COLO668 (cell line): ENCODE data around the gene GGT7.
"Not testable (repeated sequence)": the region's sequence is repeated elsewhere in the genome, so short reads cannot be mapped to it uniquely, and the experiment has no call there.

Experiments used
- DNase-seq: peaks from one replicate; lab custom pipeline; 2025; ENCODE audit not compliant: unreplicated experiment; lab: John Stamatoyannopoulos, UW

The GGT7 gene, protein sequence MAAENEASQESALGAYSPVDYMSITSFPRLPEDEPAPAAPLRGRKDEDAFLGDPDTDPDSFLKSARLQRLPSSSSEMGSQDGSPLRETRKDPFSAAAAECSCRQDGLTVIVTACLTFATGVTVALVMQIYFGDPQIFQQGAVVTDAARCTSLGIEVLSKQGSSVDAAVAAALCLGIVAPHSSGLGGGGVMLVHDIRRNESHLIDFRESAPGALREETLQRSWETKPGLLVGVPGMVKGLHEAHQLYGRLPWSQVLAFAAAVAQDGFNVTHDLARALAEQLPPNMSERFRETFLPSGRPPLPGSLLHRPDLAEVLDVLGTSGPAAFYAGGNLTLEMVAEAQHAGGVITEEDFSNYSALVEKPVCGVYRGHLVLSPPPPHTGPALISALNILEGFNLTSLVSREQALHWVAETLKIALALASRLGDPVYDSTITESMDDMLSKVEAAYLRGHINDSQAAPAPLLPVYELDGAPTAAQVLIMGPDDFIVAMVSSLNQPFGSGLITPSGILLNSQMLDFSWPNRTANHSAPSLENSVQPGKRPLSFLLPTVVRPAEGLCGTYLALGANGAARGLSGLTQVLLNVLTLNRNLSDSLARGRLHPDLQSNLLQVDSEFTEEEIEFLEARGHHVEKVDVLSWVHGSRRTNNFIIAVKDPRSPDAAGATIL

DNA sequence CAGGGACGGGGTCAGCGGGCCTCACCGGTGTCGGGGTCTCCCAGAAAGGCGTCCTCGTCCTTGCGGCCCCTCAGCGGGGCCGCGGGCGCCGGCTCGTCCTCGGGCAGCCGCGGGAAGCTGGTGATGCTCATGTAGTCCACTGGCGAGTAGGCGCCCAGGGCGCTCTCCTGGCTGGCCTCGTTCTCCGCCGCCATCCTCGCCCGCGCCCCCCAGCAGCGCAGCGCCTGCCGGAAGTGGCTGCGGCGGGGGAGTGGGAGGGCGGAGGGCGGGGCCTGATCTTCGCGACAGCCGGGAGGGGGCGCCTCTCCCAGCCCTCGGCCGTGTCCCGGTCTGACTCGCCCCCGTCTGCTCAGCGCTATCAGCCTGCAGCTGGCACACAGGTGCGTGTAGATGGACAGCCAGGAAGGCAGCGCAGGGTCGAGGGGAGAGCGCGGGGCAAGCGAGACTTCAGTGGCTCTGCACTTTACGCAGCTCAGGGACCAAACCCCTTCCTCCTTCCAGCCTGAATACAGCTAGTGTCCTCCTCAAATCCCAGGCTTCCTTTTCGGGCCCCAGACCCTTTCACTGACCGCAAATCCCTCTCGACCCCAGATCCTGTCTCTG, at the start of gene GGT7:
Gene GGT7, minus strand, starts transcription at position 235 of the 603 bp plus-strand sequence. Its CDS starts 41 bp downstream, at position 194.
- peak; percentile 94 for DNase-seq

DNA sequence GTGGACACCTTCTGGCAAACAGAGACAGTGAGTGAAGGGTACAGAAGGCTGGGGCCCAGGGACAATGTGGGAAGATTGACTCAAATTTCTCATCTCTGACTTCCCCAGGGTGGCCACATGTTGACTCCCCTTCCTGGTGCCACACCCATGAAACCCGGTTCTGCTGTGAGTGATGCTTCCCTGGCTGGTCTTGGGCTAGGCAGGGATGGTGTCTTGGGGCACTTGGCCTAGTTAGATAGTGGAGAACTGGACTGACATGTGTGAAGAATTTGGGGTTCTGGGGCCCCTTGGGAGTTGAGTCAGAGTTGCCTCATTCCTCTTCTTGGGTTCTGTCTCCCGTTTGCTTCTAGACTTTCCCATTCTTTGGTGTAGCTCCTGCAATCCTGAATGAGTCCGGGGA, 48.8 kb upstream of the GGT7 start:
- no peak for DNase-seq

DNA sequence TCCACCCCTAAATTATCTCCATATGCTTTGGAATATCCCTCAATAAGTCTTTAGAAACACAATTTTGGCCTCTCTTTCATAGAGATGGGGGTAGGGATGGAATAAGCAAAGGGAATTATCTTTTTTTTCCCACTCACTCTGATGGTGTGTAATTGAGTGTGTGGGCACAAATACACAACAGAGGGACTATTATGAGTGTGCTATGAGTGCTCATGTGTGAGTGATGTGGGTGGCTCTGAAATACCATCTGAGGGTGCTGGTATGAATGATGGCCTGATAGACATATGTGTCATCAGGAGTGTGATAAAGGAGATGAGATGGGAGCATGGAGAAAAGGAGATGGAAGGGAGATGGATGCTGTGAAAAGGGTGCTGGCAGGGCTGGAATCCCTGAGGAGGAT, 47.4 kb upstream of the GGT7 start:
- no peak for DNase-seq

DNA sequence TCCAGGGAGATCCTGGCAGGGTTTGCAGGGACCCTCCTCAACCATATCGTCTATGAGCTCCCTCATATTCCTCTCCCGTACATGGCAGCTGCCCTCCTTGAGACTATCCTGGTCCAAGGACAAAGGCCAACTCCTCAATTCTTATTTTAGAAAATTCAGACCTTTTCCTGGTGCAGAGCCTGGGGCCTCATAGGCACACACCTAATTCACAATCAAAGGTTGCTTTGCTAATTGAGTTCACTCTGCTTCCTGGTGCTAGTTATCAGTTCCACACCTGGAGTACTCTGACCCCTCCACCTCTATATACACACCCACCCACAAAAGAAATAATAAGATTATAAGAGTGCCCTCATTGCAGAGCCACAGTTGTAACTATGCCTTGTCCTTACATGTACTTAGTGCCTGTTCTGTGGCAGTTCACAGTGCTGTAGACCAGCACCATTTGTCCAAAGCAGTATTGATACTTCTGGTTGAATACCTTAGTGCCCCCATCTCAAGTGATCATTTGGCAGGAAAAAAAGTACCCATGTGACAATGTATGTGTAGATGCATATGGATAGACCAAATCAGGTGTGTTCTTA, 44.2 kb upstream of the GGT7 start:
- no peak for DNase-seq

DNA sequence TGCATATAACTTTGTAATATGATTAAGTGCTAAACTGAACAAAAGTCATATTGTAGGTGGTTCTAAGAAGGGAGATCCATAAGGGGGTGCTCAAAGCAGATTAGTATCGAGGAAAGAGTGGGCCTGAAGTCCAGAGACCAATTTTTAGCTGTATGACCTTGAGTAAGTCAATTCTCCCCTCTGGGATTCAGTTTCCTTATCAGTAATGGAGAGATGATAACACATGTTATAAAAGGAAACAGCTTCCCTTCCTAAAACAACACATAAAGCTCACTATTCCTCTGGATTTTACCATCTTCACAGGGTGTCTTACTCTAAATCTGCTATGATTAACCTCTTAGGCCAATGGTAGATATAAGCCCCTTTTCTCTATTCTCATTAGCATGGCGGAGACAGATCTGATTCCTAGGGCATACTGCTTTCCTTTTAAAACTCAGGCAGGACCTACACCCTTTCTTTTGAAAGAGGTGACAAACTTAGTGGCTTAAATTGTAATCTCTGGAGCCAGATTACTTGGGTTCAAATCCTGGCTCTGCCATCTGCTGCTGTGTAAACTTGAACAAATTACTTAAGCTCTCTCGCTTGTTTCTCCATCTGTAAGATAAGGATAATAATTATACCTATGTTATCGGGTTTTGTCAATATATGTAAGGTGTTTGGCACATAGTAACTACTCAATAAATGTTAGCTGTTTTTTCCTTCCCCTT, 43.2 kb upstream of the GGT7 start:
- DNase-seq, result no peak

DNA sequence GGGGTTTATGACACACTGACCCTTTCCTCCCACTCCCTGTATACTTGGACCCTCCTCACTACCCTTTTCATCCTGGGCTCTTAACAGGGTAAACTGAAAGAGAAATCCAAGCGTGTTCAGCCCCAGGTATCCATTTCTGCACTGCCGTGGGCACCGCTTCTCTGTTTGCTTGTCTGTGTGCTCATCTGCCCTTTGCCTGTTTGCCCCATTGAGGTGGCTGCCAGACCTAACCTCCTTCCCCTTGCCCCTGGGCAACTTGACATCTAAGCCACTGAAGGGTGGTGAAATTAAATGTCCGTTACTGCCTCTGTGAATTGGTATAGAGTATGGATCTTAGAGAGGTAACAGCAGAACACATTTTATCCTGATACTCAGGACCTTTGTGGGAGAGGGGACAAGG, 42.5 kb upstream of the GGT7 start:
- DNase-seq, result no peak

DNA sequence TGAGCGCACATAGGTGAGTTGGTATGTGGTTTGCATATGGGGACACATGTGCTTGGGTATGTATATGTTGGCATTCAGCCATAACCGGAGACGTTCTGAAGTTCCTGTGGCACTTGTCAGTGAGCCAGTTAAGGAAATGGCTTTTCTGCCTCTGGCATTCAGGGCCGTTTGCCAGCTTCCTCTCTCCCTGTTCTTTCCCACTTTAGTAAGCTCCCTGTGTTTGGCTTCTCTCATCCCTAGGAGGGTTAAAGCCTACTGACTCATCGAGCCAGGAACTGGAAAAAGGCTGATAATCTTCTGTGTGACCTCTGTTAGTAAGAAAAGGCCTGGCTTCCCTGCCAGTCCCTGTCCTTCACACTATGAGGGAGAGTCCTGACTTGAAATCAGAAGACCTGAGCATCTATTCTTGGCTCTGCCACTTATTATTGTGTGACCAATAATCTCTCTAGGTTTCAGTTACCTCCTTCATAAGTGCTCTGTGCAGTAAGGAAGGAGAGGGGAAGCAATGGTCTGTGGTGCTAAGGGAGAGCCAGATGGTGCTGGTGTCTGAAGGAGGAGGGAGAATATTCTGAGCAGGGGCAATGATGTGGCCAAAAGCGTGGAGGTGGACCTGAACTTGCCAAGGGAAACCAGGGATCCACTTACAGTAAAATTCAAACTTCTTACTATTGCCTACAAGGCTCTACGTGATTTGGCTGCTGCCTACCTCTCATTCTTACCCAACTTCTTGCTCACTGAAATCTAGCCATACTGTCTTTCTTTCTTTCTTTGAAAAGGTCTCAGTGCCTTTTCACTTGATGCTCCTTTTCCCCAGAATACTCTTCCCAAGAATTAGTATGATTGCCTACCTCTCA, 35.2 kb upstream of the GGT7 start:
- peak; percentile 30 for DNase-seq

DNA sequence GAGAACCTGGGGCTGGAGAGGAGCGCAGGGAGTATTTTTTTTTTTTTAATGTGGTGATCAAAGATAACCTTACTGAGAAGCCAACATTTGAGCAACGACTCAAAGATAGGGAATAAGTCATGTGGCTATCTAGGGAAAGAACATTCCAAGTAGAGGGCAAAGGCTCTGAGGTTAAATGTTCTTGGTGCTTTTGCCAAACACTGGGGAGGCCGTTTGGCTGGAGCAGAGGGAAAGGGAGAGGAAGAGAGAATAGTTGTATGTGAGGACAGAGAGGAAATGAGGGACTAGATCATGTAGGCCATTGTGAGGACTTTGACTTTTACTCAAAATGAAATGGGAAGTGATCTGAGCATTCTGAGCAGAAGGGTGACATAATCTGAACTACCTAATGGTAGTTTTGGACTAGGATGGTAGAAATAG, 31.6 kb upstream of the GGT7 start:
- DNase-seq, result no peak

DNA sequence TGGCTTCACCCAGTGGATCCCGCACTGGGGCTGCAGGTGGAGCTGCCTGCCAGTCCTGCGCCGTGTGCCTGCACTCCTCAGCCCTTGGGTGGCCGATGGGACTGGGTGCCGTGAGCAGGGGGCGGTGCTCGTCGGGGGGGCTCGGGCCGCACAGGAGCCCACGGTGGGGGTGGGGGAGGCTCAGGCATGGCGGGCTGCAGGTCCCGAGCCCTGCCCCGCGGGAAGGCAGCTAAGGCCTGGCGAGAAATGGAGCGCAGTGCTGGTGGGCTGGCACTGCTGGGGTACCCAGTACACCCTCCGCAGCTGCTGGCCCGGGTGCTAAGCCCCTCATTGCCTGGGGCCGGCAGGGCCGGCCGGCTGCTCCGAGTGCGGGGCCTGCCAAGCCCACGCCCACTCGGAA, 26.1 kb upstream of the GGT7 start:
- DNase-seq, result not testable (repeated sequence)

DNA sequence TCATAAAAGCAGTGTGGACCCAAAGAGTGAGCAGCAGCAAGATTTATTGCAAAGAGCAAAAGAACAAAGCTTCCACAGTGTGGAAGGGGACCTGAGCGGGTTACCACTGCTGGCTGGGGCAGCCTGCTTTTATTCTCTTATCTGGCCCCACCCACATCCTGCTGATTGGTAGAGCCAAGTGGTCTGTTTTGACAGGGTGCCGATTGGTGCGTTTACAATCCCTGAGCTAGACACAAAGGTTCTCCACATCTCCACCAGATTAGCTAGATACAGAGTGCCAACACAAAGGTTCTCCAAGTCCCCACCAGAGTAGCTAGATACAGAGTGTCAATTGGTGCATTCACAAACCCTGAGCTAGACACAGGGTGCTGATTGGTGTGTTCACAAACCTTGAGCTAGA, 25.5 kb upstream of the GGT7 start:
- not testable (repeated sequence) for DNase-seq

DNA sequence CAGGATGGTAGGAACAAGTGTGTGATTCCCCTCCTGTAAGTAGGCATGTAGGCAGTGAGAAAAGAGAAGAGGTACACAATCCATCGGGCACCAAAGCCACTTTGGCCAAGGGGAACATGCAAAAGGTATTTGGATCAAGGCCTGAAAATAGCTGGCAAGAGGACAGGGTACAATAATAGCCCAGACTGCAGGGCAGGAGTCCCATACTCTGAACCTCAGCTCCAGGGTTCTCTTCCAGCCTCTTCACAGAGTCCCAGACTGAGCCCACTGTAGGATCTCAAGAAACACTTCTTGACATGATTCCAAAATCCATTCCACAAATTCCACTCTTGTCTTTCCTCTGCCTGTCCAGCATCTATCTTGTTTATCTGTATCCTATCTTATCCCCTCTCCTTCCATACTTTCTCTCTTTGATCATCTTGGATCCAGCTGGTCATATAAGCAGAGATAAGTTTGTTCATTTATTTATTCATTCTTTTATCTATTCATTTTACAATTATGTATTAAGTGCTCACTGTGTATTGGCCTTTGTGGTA, 23.5 kb upstream of the GGT7 start:
- DNase-seq, result no peak

DNA sequence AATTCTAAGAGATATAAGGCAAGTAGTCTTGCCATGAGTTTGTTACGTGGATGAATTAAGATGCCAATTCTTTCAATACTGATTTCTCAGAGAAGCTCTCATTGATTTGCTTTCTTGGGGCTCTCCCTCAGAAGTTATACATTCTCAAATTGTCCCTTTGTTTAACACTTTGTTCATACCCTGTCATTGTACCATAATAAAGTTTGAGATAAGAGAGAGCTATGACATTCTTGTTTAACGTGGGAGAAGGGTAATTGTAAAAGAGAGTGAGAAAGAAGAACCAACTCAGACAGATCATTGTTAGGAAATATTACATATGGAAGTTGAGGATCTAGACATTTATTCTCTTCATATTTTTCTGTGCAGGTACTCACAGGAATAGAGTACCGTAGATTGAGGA, 22.8 kb upstream of the GGT7 start:
- DNase-seq, result no peak

DNA sequence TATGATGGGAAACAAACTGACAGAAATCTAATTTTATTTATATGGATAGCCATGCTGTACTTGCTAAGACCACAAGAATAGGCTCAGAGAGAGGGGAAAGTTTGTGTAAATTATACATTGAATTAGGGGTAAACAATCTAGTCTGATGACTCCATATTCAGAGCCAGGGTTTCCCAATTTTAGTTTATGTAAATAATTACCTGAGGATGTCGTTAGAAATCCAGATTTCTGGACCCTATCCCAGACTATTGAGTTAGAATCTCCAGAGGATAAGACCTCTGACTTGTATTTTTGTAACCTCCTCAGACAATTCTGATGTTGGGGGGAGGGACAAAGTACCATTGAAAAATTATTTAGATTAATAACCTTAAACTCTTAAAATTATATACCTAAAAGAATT, 22.1 kb upstream of the GGT7 start:
- DNase-seq, result no peak

DNA sequence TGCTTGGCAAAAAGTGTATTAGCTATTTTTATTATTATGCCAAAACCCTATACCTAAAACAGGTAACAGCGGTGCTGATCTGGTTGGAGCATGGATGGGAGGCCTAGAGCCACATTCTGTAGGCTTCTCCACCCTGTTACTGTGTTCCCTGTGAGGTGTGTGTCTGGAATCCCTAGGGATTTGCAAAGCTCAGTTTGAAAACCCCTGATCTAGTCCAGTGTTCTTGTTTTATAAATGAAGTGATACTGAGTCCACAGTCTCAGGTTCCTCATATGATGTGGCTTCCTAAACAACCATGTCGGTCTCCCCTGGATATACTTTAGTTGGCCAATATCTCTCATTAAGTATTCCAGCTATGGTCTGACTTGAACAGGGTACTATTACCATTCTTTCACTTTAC, 20.0 kb upstream of the GGT7 start:
- no peak for DNase-seq

DNA sequence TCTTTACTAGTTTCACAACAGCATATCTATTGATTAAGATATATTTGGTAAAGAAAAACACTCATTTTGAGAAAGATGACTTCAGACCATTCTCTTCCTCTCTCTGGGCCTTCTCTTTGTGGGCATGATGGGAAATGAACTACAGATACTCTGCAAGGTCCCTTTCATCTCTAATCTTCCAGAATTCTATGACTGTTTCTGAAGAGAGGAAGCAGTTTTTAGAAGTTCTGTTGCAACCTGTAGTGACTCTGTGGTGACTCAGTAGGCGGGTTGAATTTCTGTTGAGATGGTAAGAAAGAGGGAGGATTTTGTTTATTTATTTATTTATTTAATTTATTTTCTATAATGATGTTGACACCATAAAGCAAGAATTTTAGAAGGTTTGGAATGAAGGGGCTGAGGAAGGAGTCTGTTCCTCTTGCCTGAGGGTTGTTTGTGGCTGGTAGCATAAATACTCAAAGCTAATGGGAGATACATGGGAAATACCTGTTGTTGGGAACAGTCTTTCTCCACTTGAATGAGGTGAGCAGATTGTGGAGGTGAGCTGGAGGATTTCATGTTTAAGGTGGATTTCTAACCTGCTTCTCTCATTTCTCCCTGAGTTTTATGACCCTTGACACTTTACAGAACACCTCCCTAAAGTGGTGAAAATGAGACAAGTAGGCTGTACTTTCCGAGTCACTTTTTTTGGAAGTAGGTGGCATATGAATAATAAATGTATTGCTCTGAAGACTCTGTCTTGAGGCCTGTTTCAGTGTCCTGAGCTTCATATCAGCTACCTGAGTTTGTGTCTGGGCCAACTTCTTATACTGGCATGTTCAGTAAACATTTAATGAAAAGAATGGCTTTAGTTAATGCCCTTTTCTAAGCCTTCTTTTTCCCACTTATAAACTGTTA, 18.8 kb upstream of the GGT7 start:
- DNase-seq, result no peak

DNA sequence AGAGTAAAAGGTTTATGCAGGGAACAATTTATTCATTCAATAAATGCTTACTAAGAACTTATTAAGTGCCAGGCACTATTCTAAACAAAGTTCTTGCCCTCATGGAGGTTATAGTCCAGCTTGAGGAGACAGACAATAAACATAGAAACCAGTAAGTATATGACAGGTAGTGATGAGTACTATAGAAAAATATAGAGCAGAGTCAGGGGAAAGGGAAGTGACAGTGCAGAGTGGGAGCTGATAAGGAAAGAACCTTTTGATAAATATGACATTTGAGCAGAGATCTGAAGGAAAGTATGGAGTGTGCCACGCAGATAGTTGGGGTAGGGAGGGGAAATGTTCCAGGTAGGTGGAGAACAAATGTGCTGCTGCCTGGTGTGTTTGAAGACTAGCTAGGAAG, 15.8 kb upstream of the GGT7 start:
- DNase-seq, result no peak

DNA sequence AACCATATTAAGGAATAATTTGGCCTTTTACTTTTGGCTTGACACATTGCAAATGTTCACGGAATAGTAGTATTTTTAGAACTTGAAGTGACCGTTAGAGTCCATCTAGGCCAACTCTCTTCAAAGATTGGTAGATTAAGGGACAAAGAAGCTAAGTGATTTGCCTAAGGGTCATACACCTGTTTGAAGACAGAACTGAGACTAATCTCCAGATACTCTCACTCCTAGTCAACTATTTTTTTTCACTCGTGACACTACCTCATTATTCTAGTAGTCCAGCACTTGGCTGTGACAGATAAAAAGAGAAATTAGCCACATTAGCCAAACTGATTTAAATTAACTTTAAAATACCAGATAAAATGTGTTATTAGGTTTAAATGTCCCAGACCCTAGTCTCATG, 14.4 kb upstream of the GGT7 start:
- no peak for DNase-seq

DNA sequence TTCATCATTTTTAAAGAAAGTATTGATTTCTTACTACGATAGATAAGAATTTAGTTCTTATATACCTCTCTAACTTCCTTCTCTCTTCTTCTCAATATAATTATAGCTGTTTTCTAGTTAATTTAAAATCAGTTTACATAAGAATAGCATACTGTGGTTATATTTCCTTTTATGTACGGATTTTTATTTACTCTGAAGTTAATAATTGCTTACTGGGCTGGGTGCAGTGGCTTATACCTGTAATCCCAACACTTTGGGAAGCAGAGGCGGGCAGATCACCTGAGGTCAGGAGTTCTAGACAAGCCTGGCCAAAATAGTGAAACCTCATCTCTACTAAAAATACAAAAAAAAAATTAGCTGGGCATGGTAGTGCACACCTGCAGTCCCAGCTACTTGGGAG, 13.5 kb upstream of the GGT7 start:
- DNase-seq, result no peak

DNA sequence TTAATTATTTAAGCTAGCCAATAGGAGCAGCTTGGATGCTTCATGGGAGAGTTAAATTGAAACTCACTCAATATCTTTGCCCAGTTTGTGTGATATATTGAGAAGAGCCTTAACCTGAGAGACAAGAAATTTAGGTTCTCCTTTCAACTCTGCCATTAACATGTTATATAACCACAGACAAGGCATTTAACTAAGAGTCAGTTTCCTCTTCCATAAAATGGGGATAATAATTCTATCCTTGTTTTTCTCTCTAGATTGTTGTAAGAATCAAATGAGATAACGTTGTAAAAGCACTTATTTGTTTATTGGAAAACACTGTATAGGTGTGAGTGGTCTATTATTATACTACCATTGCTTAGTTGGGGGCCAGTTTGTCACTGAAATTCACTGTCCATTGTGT, 11.6 kb upstream of the GGT7 start:
- no peak for DNase-seq
